BE2C (cell line): ENCODE results near the gene RADIL.
A peak's percentile ranks its signal among the peaks of the same experiment; 100 is the strongest.

Source experiments
- DNase-seq: peaks from one replicate; pipeline ENCODE4 v3.0.0-alpha.2; 2020
- H3K27me3 ChIP-seq: fragments of 250-450 bp; sonication (Bioruptor Pico); 2 replicates; pipeline ENCODE4 v1.5.1; 2020; ENCODE audit warnings: mild to moderate bottlenecking
- H3K36me3 ChIP-seq: fragments of 250-450 bp; sonication (Bioruptor Pico); 2 replicates; pipeline ENCODE4 v1.5.1; 2020; ENCODE audit warnings: mild to moderate bottlenecking
- H3K4me1 ChIP-seq: fragments of 250-450 bp; sonication (Bioruptor Pico); 2 replicates; pipeline ENCODE4 v1.5.1; 2020
- H3K4me3 ChIP-seq: 2 replicates; pipeline ENCODE4 v1.5.1; 2011; ENCODE audit warnings: low read depth, low read length
- H3K9me3 ChIP-seq: fragments of 250-450 bp; sonication (Bioruptor Pico); 2 replicates; pipeline ENCODE4 v1.5.1; 2020
- CTCF ChIP-seq: IDR thresholded peaks from 2 replicates; pipeline ENCODE4 v1.5.1; 2012; ENCODE audit warnings: mild to moderate bottlenecking, low read depth, low read length

Gene RADIL

DNA sequence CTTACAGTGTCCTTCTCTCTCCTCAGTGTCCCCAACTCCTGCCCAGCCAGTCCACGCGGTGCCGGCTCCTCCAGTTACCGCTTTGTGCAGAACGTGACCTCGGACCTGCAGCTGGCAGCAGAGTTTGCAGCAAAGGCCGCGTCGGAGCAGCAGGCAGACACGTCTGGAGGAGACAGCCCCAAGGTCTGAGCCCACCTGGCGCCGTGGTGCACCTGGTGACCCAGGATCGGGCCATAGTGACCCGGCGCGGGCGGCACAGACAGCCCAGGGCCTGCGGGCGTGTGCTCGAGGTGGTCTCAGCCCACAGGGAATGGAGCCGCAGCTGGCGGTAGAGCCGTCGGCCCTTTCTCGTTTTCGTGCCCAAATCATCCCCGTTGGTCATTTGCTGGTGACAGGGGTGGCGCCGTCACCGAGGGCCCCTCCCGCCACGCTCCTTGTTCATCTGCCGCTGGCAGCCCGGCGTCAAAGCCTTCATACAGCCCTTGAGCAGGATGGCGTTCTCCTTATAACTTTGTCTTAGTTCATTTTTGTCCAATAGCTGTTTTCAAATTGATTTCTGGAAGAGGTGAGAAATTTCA lies 129.0 kb downstream of the RADIL start:
- no peak for DNase-seq
- Histone ChIP-seq H3K27me3 (no peaks in the 10 kb centered on the region), H3K9me3 (no peaks in the 10 kb centered on the region), H3K4me3 (no peak overlapping the region), H3K4me1 (no peaks in the 10 kb centered on the region), H3K36me3 (peaks cover 56% of the 10 kb centered on the region)
- no peak for TF ChIP-seq CTCF

GRCh38 chr7:4753598-4754432 lies 129.7 kb downstream of the RADIL start:
- H3K4me1 ChIP-seq = no peaks in the 10 kb centered on the region
- peak; percentile 81 for DNase-seq
- H3K27me3 ChIP-seq = no peaks in the 10 kb centered on the region
- TF ChIP-seq CTCF = peak; percentile 88
- no peak overlapping the region for H3K4me3 ChIP-seq
- no peaks in the 10 kb centered on the region for H3K9me3 ChIP-seq
- H3K36me3 ChIP-seq = peaks cover 54% of the 10 kb centered on the region

DNA sequence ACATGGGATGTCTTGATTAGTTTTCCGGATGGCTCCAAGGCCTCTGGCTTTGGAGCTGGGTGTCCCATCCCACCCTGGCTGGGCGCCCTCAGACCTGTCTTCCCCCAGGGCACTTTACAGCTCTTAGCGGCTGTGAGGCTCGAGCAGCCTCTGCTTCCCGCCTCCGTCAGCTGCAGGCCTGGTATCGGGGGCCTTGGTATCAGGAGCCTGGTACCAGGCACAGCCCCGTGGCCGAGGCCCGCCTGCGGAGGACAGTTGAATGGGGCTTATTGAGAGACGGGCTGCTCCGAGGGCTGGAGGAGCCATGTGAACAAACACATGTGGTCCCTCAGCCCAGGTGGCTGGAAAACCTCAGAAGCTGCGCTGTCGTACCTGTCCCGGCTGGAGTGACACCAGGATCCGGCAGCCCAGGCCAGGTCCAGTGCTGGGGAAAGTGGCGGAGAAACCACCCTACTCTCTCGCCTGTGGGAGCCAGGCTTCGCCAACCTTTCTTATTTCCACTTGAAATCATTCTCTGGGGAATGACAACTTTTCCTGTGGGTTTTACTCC lies 132.0 kb downstream of the RADIL start:
- Histone ChIP-seq H3K36me3 (peaks cover 53% of the 10 kb centered on the region), H3K27me3 (no peaks in the 10 kb centered on the region), H3K9me3 (no peaks in the 10 kb centered on the region), H3K4me1 (no peaks in the 10 kb centered on the region), H3K4me3 (no peak overlapping the region)
- no peak for TF ChIP-seq CTCF
- DNase-seq = no peak

DNA sequence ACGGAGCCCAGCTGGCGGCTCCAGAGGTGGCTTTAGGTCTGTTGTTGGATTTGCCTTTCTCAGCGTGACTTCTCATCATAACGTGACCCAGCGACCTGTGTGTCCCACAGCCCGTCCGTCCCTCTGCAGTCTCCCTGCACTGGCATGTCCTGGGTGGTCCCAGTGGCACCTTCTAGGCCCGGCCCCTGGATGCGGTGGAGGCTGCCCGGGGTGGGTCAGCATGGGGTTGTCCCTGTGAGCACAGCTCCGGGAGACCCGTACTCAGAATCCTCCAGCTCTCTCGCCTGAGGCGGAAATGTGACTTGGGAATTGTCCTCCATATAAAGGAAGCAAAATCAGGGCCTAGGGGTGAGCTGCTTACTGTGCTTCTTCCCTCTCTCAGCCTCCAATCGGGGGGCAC lies 133.7 kb downstream of the RADIL start:
- DNase-seq = no peak
- H3K4me3 ChIP-seq = no peak overlapping the region
- H3K27me3 ChIP-seq = no peaks in the 10 kb centered on the region
- 0 out of 2 replicates have a peak, but pooled peaks cover under 1% of the 10 kb centered on the region for H3K4me1 ChIP-seq
- H3K9me3 ChIP-seq = no peaks in the 10 kb centered on the region
- no peak for TF ChIP-seq CTCF
- peaks cover 47% of the 10 kb centered on the region for H3K36me3 ChIP-seq

DNA sequence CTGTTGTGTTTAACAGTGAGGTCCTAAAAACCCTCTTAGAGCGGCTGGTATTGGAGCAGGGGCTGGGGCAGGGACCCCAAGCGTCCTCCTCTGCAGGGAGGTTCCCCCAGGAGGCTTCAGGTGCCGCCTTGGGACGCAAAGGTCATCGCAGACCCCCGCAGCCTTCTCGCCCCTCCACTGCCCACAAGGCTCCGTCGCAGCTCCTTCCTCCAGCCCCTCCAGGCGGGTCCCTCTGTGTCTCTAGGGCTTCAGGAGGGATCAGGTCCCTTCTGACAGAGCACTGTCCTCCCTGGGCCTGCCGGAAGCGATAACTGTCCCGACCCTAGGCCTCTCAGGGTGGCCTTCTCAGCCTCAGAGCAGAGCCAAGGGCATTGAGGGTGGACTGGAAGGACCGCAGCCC lies 134.2 kb downstream of the RADIL start:
- DNase-seq = no peak
- Histone ChIP-seq H3K4me3 (no peak overlapping the region), H3K4me1 (peaks cover 5% of the 10 kb centered on the region), H3K36me3 (peaks cover 43% of the 10 kb centered on the region), H3K27me3 (no peaks in the 10 kb centered on the region), H3K9me3 (no peaks in the 10 kb centered on the region)
- no peak for TF ChIP-seq CTCF
